H9 (cell line): ENCODE measurements around the gene AMDHD1. TPM values are rescaled to one million over a fixed set of nuclear protein-coding genes. Genes with fewer than 3 reads are reported as not detected.

Experiments used
- DNase-seq: peaks from one replicate; pipeline ENCODE4 v3.0.0-alpha.2; 2017
- H2AFZ ChIP-seq: one replicate; pipeline ENCODE4 v1.6.1; 2013; ENCODE audit warnings: mild to moderate bottlenecking, low read length, control low read depth, moderate library complexity
- H2AK5ac ChIP-seq: 2 replicates; pipeline ENCODE4 v1.6.1; 2013; ENCODE audit warnings: low read length, control low read depth, mixed read lengths; ENCODE audit not compliant: insufficient read length
- H2BK120ac ChIP-seq: one replicate; pipeline ENCODE4 v1.6.1; 2013; ENCODE audit warnings: low read depth, mild to moderate bottlenecking, low read length, control low read depth, inconsistent platforms; ENCODE audit not compliant: poor library complexity, severe bottlenecking
- H2BK12ac ChIP-seq: 2 replicates; pipeline ENCODE4 v1.6.1; 2013; ENCODE audit warnings: low read length, control low read depth, mixed read lengths, low read depth; ENCODE audit not compliant: insufficient read length
- H2BK15ac ChIP-seq: 2 replicates; pipeline ENCODE4 v1.6.1; 2013; ENCODE audit warnings: low read depth, low read length, control low read depth
- H2BK20ac ChIP-seq: one replicate; pipeline ENCODE4 v1.6.1; 2013; ENCODE audit warnings: low read depth, mild to moderate bottlenecking, low read length, control low read depth, inconsistent platforms; ENCODE audit not compliant: poor library complexity, severe bottlenecking
- H2BK5ac ChIP-seq: 2 replicates; pipeline ENCODE4 v1.6.1; 2013; ENCODE audit warnings: low read length, control low read depth, mixed read lengths; ENCODE audit not compliant: insufficient read length
- H3K14ac ChIP-seq: 2 replicates; pipeline ENCODE4 v1.6.1; 2013; ENCODE audit warnings: low read length, control low read depth; ENCODE audit not compliant: insufficient read depth
- H3K18ac ChIP-seq: 2 replicates; pipeline ENCODE4 v1.6.1; 2013; ENCODE audit warnings: low read depth, mild to moderate bottlenecking, mixed read lengths, low read length, control low read depth; ENCODE audit not compliant: insufficient read length
- H3K23ac ChIP-seq: 2 replicates; pipeline ENCODE4 v1.6.1; 2013; ENCODE audit warnings: low read length, control low read depth, mixed read lengths, low read depth; ENCODE audit not compliant: insufficient read length
- H3K23me2 ChIP-seq: 2 replicates; pipeline ENCODE4 v1.6.1; 2013; ENCODE audit warnings: low read depth, mild to moderate bottlenecking, mixed read lengths, low read length, control low read depth; ENCODE audit not compliant: insufficient read length, poor library complexity, severe bottlenecking
- H3K27ac ChIP-seq: 2 replicates; pipeline ENCODE4 v1.5.1; 2013; ENCODE audit warnings: low read length, control low read depth, mixed read lengths, low read depth; ENCODE audit not compliant: insufficient read length
- H3K27me3 ChIP-seq: 2 replicates; pipeline ENCODE4 v1.6.1; 2013; ENCODE audit warnings: low read length, control low read depth, inconsistent platforms; ENCODE audit not compliant: insufficient read depth
- H3K4ac ChIP-seq: 2 replicates; pipeline ENCODE4 v1.6.1; 2013; ENCODE audit warnings: low read depth, mild to moderate bottlenecking, control low read depth, inconsistent platforms, low read length, moderate library complexity
- H3K4me1 ChIP-seq: 2 replicates; pipeline ENCODE4 v1.6.1; 2013; ENCODE audit warnings: low read length, control low read depth, inconsistent platforms; ENCODE audit not compliant: insufficient read depth
- H3K4me2 ChIP-seq: 2 replicates; pipeline ENCODE4 v1.6.1; 2013; ENCODE audit warnings: low read length, control low read depth, mixed read lengths; ENCODE audit not compliant: insufficient read length, insufficient read depth
- H3K56ac ChIP-seq: 2 replicates; pipeline ENCODE4 v1.6.1; 2013; ENCODE audit warnings: low read depth, mild to moderate bottlenecking, mixed read lengths, low read length, control low read depth; ENCODE audit not compliant: insufficient read length
- H3K79me1 ChIP-seq: 2 replicates; pipeline ENCODE4 v1.6.1; 2013; ENCODE audit warnings: low read depth, mild to moderate bottlenecking, moderate library complexity, low read length, control low read depth, inconsistent platforms; ENCODE audit not compliant: insufficient read depth, poor library complexity, severe bottlenecking
- H3K79me2 ChIP-seq: 2 replicates; pipeline ENCODE4 v1.6.1; 2013; ENCODE audit warnings: low read length, control low read depth, inconsistent platforms; ENCODE audit not compliant: insufficient read depth
- H3K9ac ChIP-seq: 2 replicates; pipeline ENCODE4 v1.6.1; 2013; ENCODE audit warnings: low read length, control low read depth, mixed read lengths; ENCODE audit not compliant: insufficient read length; ENCODE audit errors: extremely low read depth
- H3K9me3 ChIP-seq: one replicate; pipeline ENCODE4 v1.6.1; 2013; ENCODE audit warnings: low read depth, low read length, inconsistent platforms; ENCODE audit not compliant: control insufficient read depth
- H3T11ph ChIP-seq: one replicate; pipeline ENCODE4 v1.6.1; 2013; ENCODE audit warnings: mild to moderate bottlenecking, low read length, control low read depth, inconsistent platforms
- H4K20me1 ChIP-seq: one replicate; pipeline ENCODE4 v1.6.1; 2013; ENCODE audit not compliant: control insufficient read depth, insufficient read length, insufficient read depth
- H4K5ac ChIP-seq: 2 replicates; pipeline ENCODE4 v1.6.1; 2013; ENCODE audit warnings: low read depth, mild to moderate bottlenecking, mixed read lengths, low read length, control low read depth; ENCODE audit not compliant: insufficient read length
- H4K8ac ChIP-seq: replicated peaks from 2 replicates; pipeline ENCODE4 v1.6.1; 2013; ENCODE audit warnings: low read length, control low read depth, mixed read lengths, low read depth; ENCODE audit not compliant: insufficient read length
- H4K91ac ChIP-seq: 2 replicates; pipeline ENCODE4 v1.6.1; 2013; ENCODE audit warnings: low read depth, mild to moderate bottlenecking, moderate library complexity, mixed read lengths, low read length, control low read depth; ENCODE audit not compliant: insufficient read length
- H3K27ac Mint-ChIP-seq, 3 experiments: 2 replicates in 2 of 3; 3 replicates in 1 of 3; pipeline ENCODE4 v1.8.0; 2020 to 2021; ENCODE audit warnings: mixed read lengths in 3 of 3, mild to moderate bottlenecking in 1 of 3, moderate library complexity in 1 of 3
- H3K27me3 Mint-ChIP-seq: 2 replicates; pipeline ENCODE4 v1.8.0; 2021; ENCODE audit warnings: low read depth, mild to moderate bottlenecking, moderate library complexity, mixed read lengths
- H3K36me3 Mint-ChIP-seq, 3 experiments: 2 replicates in 2 of 3; 3 replicates in 1 of 3; pipeline ENCODE4 v1.8.0; 2020 to 2021; ENCODE audit warnings: low read depth in 3 of 3, mixed read lengths in 3 of 3; ENCODE audit not compliant: insufficient read depth in 1 of 3
- H3K4me1 Mint-ChIP-seq, 2 experiments: 2 replicates each; pipeline ENCODE4 v1.8.0; 2020; ENCODE audit warnings: mixed read lengths in 2 of 2
- H3K4me3 Mint-ChIP-seq, 2 experiments: 2 replicates in 1 of 2; 3 replicates in 1 of 2; pipeline ENCODE4 v1.8.0; 2020 to 2021; ENCODE audit warnings: mild to moderate bottlenecking in 2 of 2, mixed read lengths in 2 of 2, moderate library complexity in 1 of 2
- H3K9me3 Mint-ChIP-seq, 2 experiments: 2 replicates in 1 of 2; 3 replicates in 1 of 2; pipeline ENCODE4 v1.8.0; 2020; ENCODE audit warnings: mild to moderate bottlenecking in 2 of 2, mixed read lengths in 2 of 2, moderate library complexity in 1 of 2
- CTCF ChIP-seq: fragments of 200-600 bp; sonication (generic); conservative IDR thresholded peaks from 3 replicates; pipeline ENCODE4 v1.8.0; 2021; ENCODE audit warnings: antibody characterized with exemption, mild to moderate bottlenecking
- WGBS: extraction: QIAGEN DNeasy Blood & Tissue Kit; methylation state at CpG from one replicate; pipeline ENCODE4 v1.1.7; 2013; ENCODE audit warnings: missing lambda C conversion rate, low lambda C conversion rate, mixed read lengths; ENCODE audit not compliant: insufficient read length; ENCODE audit errors: extremely low coverage; 5-methylcytosine and 5-hydroxymethylcytosine counted together
- total RNA-seq: library from RNA; stranded (reverse); gene quantifications from 2 replicates; pipeline ENCODE4 v1.2.1, GENCODE V29; 2021

The AMDHD1 gene
- total RNA-seq, 1 experiment from 2014 or later, result 0.42 TPM

GRCh38 chr12:95972832-95973456 lies 29.8 kb downstream of the AMDHD1 start:
- no peak overlapping the region for H3T11ph ChIP-seq
- no peaks in the 10 kb centered on the region for H3K79me2 ChIP-seq
- H4K91ac ChIP-seq, result no peak overlapping the region
- no peak for DNase-seq
- no peak overlapping the region for H2AFZ ChIP-seq
- no peaks in the 10 kb centered on the region for H3K23me2 ChIP-seq
- H4K8ac ChIP-seq, result no peak overlapping the region
- no peak overlapping the region for H2BK20ac ChIP-seq
- Mint-ChIP-seq H3K9me3 (peaks cover 6 to 7% of the 10 kb centered on the region in 2 experiments; a peak in 4 of 5 replicates), H3K27me3 (no peaks in the 10 kb centered on the region; the same call in 1 of the 2 replicates), H3K4me1 (peaks cover 24 to 34% of the 10 kb centered on the region in 2 experiments), H3K27ac (no peak overlapping the region), H3K36me3 (peaks cover 0 to 11% (median 6%) of the 10 kb centered on the region in 3 experiments; a peak in 5 of 7 replicates), H3K4me3 (no peak overlapping the region)
- H3K27ac ChIP-seq, result no peak overlapping the region
- H2BK15ac ChIP-seq, result no peak overlapping the region
- H4K20me1 ChIP-seq, result no peaks in the 10 kb centered on the region
- H3K4me2 ChIP-seq, result no peak overlapping the region
- H3K79me1 ChIP-seq, result no peaks in the 10 kb centered on the region
- no peak overlapping the region for H3K14ac ChIP-seq
- H4K5ac ChIP-seq, result no peak overlapping the region
- H3K18ac ChIP-seq, result no peak overlapping the region
- no peaks in the 10 kb centered on the region for H3K27me3 ChIP-seq
- H2BK120ac ChIP-seq, result no peak overlapping the region
- H2BK5ac ChIP-seq, result no peak overlapping the region
- H3K4me1 ChIP-seq, result no peaks in the 10 kb centered on the region; the same call in 1 of the 2 replicates
- H3K9me3 ChIP-seq, result no peaks in the 10 kb centered on the region
- H2AK5ac ChIP-seq, result no peak overlapping the region
- H3K23ac ChIP-seq, result no peak overlapping the region
- no peak overlapping the region for H3K56ac ChIP-seq
- no peak overlapping the region for H3K4ac ChIP-seq
- no peak overlapping the region for H3K9ac ChIP-seq
- no peak overlapping the region for H2BK12ac ChIP-seq
- TF ChIP-seq CTCF, result no peak
- no CpG with 5 or more reads among the region's 4 CpGs for WGBS
